H9 (cell line): ENCODE results near the gene ASIC4. TPM values are rescaled to one million over a fixed set of nuclear protein-coding genes. Genes with fewer than 3 reads are reported as not detected.

Source experiments
- DNase-seq: peaks from one replicate; pipeline ENCODE4 v3.0.0-alpha.2; 2017
- H2AFZ ChIP-seq: one replicate; pipeline ENCODE4 v1.6.1; 2013; ENCODE audit warnings: mild to moderate bottlenecking, low read length, control low read depth, moderate library complexity
- H2AK5ac ChIP-seq: 2 replicates; pipeline ENCODE4 v1.6.1; 2013; ENCODE audit warnings: low read length, control low read depth, mixed read lengths; ENCODE audit not compliant: insufficient read length
- H2BK120ac ChIP-seq: one replicate; pipeline ENCODE4 v1.6.1; 2013; ENCODE audit warnings: low read depth, mild to moderate bottlenecking, low read length, control low read depth, inconsistent platforms; ENCODE audit not compliant: poor library complexity, severe bottlenecking
- H2BK12ac ChIP-seq: 2 replicates; pipeline ENCODE4 v1.6.1; 2013; ENCODE audit warnings: low read length, control low read depth, mixed read lengths, low read depth; ENCODE audit not compliant: insufficient read length
- H2BK15ac ChIP-seq: 2 replicates; pipeline ENCODE4 v1.6.1; 2013; ENCODE audit warnings: low read depth, low read length, control low read depth
- H2BK20ac ChIP-seq: one replicate; pipeline ENCODE4 v1.6.1; 2013; ENCODE audit warnings: low read depth, mild to moderate bottlenecking, low read length, control low read depth, inconsistent platforms; ENCODE audit not compliant: poor library complexity, severe bottlenecking
- H2BK5ac ChIP-seq: 2 replicates; pipeline ENCODE4 v1.6.1; 2013; ENCODE audit warnings: low read length, control low read depth, mixed read lengths; ENCODE audit not compliant: insufficient read length
- H3K14ac ChIP-seq: 2 replicates; pipeline ENCODE4 v1.6.1; 2013; ENCODE audit warnings: low read length, control low read depth; ENCODE audit not compliant: insufficient read depth
- H3K18ac ChIP-seq: 2 replicates; pipeline ENCODE4 v1.6.1; 2013; ENCODE audit warnings: low read depth, mild to moderate bottlenecking, mixed read lengths, low read length, control low read depth; ENCODE audit not compliant: insufficient read length
- H3K23ac ChIP-seq: 2 replicates; pipeline ENCODE4 v1.6.1; 2013; ENCODE audit warnings: low read length, control low read depth, mixed read lengths, low read depth; ENCODE audit not compliant: insufficient read length
- H3K23me2 ChIP-seq: 2 replicates; pipeline ENCODE4 v1.6.1; 2013; ENCODE audit warnings: low read depth, mild to moderate bottlenecking, mixed read lengths, low read length, control low read depth; ENCODE audit not compliant: insufficient read length, poor library complexity, severe bottlenecking
- H3K27ac ChIP-seq: 2 replicates; pipeline ENCODE4 v1.5.1; 2013; ENCODE audit warnings: low read length, control low read depth, mixed read lengths, low read depth; ENCODE audit not compliant: insufficient read length
- H3K27me3 ChIP-seq: 2 replicates; pipeline ENCODE4 v1.6.1; 2013; ENCODE audit warnings: low read length, control low read depth, inconsistent platforms; ENCODE audit not compliant: insufficient read depth
- H3K4ac ChIP-seq: 2 replicates; pipeline ENCODE4 v1.6.1; 2013; ENCODE audit warnings: low read depth, mild to moderate bottlenecking, control low read depth, inconsistent platforms, low read length, moderate library complexity
- H3K4me1 ChIP-seq: 2 replicates; pipeline ENCODE4 v1.6.1; 2013; ENCODE audit warnings: low read length, control low read depth, inconsistent platforms; ENCODE audit not compliant: insufficient read depth
- H3K4me2 ChIP-seq: 2 replicates; pipeline ENCODE4 v1.6.1; 2013; ENCODE audit warnings: low read length, control low read depth, mixed read lengths; ENCODE audit not compliant: insufficient read length, insufficient read depth
- H3K56ac ChIP-seq: 2 replicates; pipeline ENCODE4 v1.6.1; 2013; ENCODE audit warnings: low read depth, mild to moderate bottlenecking, mixed read lengths, low read length, control low read depth; ENCODE audit not compliant: insufficient read length
- H3K79me1 ChIP-seq: 2 replicates; pipeline ENCODE4 v1.6.1; 2013; ENCODE audit warnings: low read depth, mild to moderate bottlenecking, moderate library complexity, low read length, control low read depth, inconsistent platforms; ENCODE audit not compliant: insufficient read depth, poor library complexity, severe bottlenecking
- H3K79me2 ChIP-seq: 2 replicates; pipeline ENCODE4 v1.6.1; 2013; ENCODE audit warnings: low read length, control low read depth, inconsistent platforms; ENCODE audit not compliant: insufficient read depth
- H3K9ac ChIP-seq: 2 replicates; pipeline ENCODE4 v1.6.1; 2013; ENCODE audit warnings: low read length, control low read depth, mixed read lengths; ENCODE audit not compliant: insufficient read length; ENCODE audit errors: extremely low read depth
- H3K9me3 ChIP-seq: one replicate; pipeline ENCODE4 v1.6.1; 2013; ENCODE audit warnings: low read depth, low read length, inconsistent platforms; ENCODE audit not compliant: control insufficient read depth
- H3T11ph ChIP-seq: one replicate; pipeline ENCODE4 v1.6.1; 2013; ENCODE audit warnings: mild to moderate bottlenecking, low read length, control low read depth, inconsistent platforms
- H4K20me1 ChIP-seq: one replicate; pipeline ENCODE4 v1.6.1; 2013; ENCODE audit not compliant: control insufficient read depth, insufficient read length, insufficient read depth
- H4K5ac ChIP-seq: 2 replicates; pipeline ENCODE4 v1.6.1; 2013; ENCODE audit warnings: low read depth, mild to moderate bottlenecking, mixed read lengths, low read length, control low read depth; ENCODE audit not compliant: insufficient read length
- H4K8ac ChIP-seq: replicated peaks from 2 replicates; pipeline ENCODE4 v1.6.1; 2013; ENCODE audit warnings: low read length, control low read depth, mixed read lengths, low read depth; ENCODE audit not compliant: insufficient read length
- H4K91ac ChIP-seq: 2 replicates; pipeline ENCODE4 v1.6.1; 2013; ENCODE audit warnings: low read depth, mild to moderate bottlenecking, moderate library complexity, mixed read lengths, low read length, control low read depth; ENCODE audit not compliant: insufficient read length
- H3K27ac Mint-ChIP-seq, 3 experiments: 2 replicates in 2 of 3; 3 replicates in 1 of 3; pipeline ENCODE4 v1.8.0; 2020 to 2021; ENCODE audit warnings: mixed read lengths in 3 of 3, mild to moderate bottlenecking in 1 of 3, moderate library complexity in 1 of 3
- H3K27me3 Mint-ChIP-seq: 2 replicates; pipeline ENCODE4 v1.8.0; 2021; ENCODE audit warnings: low read depth, mild to moderate bottlenecking, moderate library complexity, mixed read lengths
- H3K36me3 Mint-ChIP-seq, 3 experiments: 2 replicates in 2 of 3; 3 replicates in 1 of 3; pipeline ENCODE4 v1.8.0; 2020 to 2021; ENCODE audit warnings: low read depth in 3 of 3, mixed read lengths in 3 of 3; ENCODE audit not compliant: insufficient read depth in 1 of 3
- H3K4me1 Mint-ChIP-seq, 2 experiments: 2 replicates each; pipeline ENCODE4 v1.8.0; 2020; ENCODE audit warnings: mixed read lengths in 2 of 2
- H3K4me3 Mint-ChIP-seq, 2 experiments: 2 replicates in 1 of 2; 3 replicates in 1 of 2; pipeline ENCODE4 v1.8.0; 2020 to 2021; ENCODE audit warnings: mild to moderate bottlenecking in 2 of 2, mixed read lengths in 2 of 2, moderate library complexity in 1 of 2
- H3K9me3 Mint-ChIP-seq, 2 experiments: 2 replicates in 1 of 2; 3 replicates in 1 of 2; pipeline ENCODE4 v1.8.0; 2020; ENCODE audit warnings: mild to moderate bottlenecking in 2 of 2, mixed read lengths in 2 of 2, moderate library complexity in 1 of 2
- CTCF ChIP-seq: fragments of 200-600 bp; sonication (generic); conservative IDR thresholded peaks from 3 replicates; pipeline ENCODE4 v1.8.0; 2021; ENCODE audit warnings: antibody characterized with exemption, mild to moderate bottlenecking
- WGBS: extraction: QIAGEN DNeasy Blood & Tissue Kit; methylation state at CpG from one replicate; pipeline ENCODE4 v1.1.7; 2013; ENCODE audit warnings: missing lambda C conversion rate, low lambda C conversion rate, mixed read lengths; ENCODE audit not compliant: insufficient read length; ENCODE audit errors: extremely low coverage; 5-methylcytosine and 5-hydroxymethylcytosine counted together
- total RNA-seq: library from RNA; stranded (reverse); gene quantifications from 2 replicates; pipeline ENCODE4 v1.2.1, GENCODE V29; 2021

ASIC4 gene
- total RNA-seq, 1 experiment from 2014 or later = 0.37 TPM

DNA sequence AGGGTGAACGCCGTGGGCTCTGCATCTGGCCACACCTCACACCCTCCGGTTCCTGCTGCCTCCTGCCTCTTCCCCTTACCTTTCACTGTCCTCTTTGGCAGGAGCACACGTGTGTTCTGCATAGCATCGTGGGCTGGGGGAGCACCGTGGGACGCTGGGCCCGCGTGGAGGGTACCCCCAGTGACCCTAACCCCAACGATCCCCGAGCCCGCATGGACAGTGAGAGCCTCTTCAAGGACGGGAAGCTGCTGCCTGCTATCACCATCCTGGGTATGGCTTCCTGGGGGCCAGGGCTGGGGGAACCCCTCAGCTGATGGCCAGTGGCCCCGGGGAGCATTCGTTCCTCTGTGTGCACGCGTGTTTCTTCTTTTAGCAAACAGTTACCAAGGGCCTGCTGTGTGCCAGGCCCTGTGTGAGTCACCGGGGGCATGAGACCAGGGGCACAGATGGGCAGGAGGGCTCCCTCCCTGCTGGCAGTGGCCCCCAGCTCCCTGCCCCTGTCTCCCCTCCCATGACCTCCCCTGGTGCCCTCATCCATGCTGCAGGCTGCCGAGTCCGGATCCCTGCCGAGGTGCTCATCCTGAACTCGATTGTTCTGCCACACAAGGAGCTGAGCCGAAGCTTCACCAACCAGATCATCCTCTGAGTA lies 8.0 kb upstream of the ASIC4 start:
- H3K4me3 Mint-ChIP-seq = peak overlapping the region; percentile 19 to 56
- peak overlapping the region; percentile 3 for H3K27ac ChIP-seq
- H3K4ac ChIP-seq = no peak overlapping the region
- H3K14ac ChIP-seq = no peak overlapping the region; the same call in 1 of the 2 replicates
- WGBS = no CpG with 5 or more reads among the region's 23 CpGs
- no peak for DNase-seq
- H4K91ac ChIP-seq = no peak overlapping the region
- peak overlapping the region; percentile 83 to 97 (median 95); a peak in 6 of 7 replicates for H3K27ac Mint-ChIP-seq
- peaks cover 13% of the 10 kb centered on the region; the same call in 1 of the 2 replicates for H3K4me1 ChIP-seq
- no peak overlapping the region for H3K18ac ChIP-seq
- peaks cover 4% of the 10 kb centered on the region for H3K23me2 ChIP-seq
- H3K4me2 ChIP-seq = peak overlapping the region; percentile 3
- no peak overlapping the region for H4K5ac ChIP-seq
- no peaks in the 10 kb centered on the region for H3K79me2 ChIP-seq
- H3K9me3 Mint-ChIP-seq = no peaks in the 10 kb centered on the region; a peak in 1 of 5 replicates
- H3K23ac ChIP-seq = no peak overlapping the region
- H2BK5ac ChIP-seq = no peak overlapping the region
- H3K9me3 ChIP-seq = no peaks in the 10 kb centered on the region
- no peak overlapping the region for H2AK5ac ChIP-seq
- H3K36me3 Mint-ChIP-seq = peaks cover 16 to 19% (median 17%) of the 10 kb centered on the region in 3 experiments
- H3K27me3 Mint-ChIP-seq = peaks cover 20% of the 10 kb centered on the region
- H3K79me1 ChIP-seq = no peaks in the 10 kb centered on the region
- no peak overlapping the region for H3K56ac ChIP-seq
- peaks cover 56 to 64% of the 10 kb centered on the region in 2 experiments for H3K4me1 Mint-ChIP-seq
- no peak overlapping the region for H2BK20ac ChIP-seq
- no peak overlapping the region for H3K9ac ChIP-seq
- no peak overlapping the region for H2AFZ ChIP-seq
- H2BK12ac ChIP-seq = no peak overlapping the region
- H2BK15ac ChIP-seq = no peak overlapping the region
- TF ChIP-seq CTCF = no peak
- no peaks in the 10 kb centered on the region for H4K20me1 ChIP-seq
- H3T11ph ChIP-seq = no peak overlapping the region
- H3K27me3 ChIP-seq = no peaks in the 10 kb centered on the region
- no peak overlapping the region for H2BK120ac ChIP-seq
- H4K8ac ChIP-seq = no peak overlapping the region
